HCT116 (cell line): ENCODE data around the gene METTL3. TPM values are rescaled to one million over a fixed set of nuclear protein-coding genes. Genes with fewer than 3 reads are reported as not detected.

Source experiments
- ATAC-seq: fragments of 200-7000 bp; cut with Tn5 transposase; 2 replicates; pipeline ENCODE4 v1.9.1; 2020; ENCODE audit warnings: mild to moderate bottlenecking, moderate library complexity
- BruUV-seq: library from RNA; stranded (reverse); fragments of 400-500 nt; replicated peaks from 2 replicates; lab custom pipeline; 2021; lab: Mats Ljungman, UMichigan
- CTCF ChIA-PET: fragments of 300-600 bp; sonication (Branson Sonifier 250); formaldehyde crosslinking; loops from one replicate; lab custom pipeline; 2021; ENCODE audit warnings: antibody characterized with exemption; lab: Charles Lee
- POLR2A ChIA-PET: fragments of 300-600, 350-600 bp; sonication (Branson Sonifier 250); formaldehyde crosslinking; loops from one replicate; lab custom pipeline; 2021; ENCODE audit warnings: antibody characterized with exemption; lab: Charles Lee
- RAD21 ChIA-PET, 2 experiments: fragments of 300-600 bp; sonication (Branson Sonifier 250); formaldehyde crosslinking; loops; one replicate each; lab custom pipeline; 2023; ENCODE audit warnings: low total read pairs in 2 of 2; ENCODE audit not compliant: uncharacterized antibody in 2 of 2, unreplicated experiment in 2 of 2, low non-redundant PET in 1 of 2; lab: Charles Lee
- DNase-seq: peaks from one replicate; pipeline ENCODE4 v3.0.0-alpha.2; 2010; ENCODE audit warnings: low read depth, low spot score
- H2AFZ ChIP-seq: fragments of 200-600 bp; shearing (Covaris generic), sonication (generic); 2 replicates; pipeline ENCODE4 v1.6.1; 2017; ENCODE audit warnings: low read depth, mixed run types, mixed read lengths, antibody characterized with exemption, low read length; ENCODE audit not compliant: poor library complexity, severe bottlenecking
- H3K27ac ChIP-seq: 2 replicates; pipeline ENCODE4 v1.5.1; 2012; ENCODE audit warnings: low read depth, low read length
- H3K27me3 ChIP-seq: fragments of 200-600 bp; sonication (generic); 2 replicates; pipeline ENCODE4 v1.6.1; 2016; ENCODE audit warnings: mixed run types, low read length, mixed read lengths; ENCODE audit not compliant: insufficient read depth
- H3K36me3 ChIP-seq, 2 experiments: fragments of 200-500 bp in 1 of 2; fragments of 200-600 bp in 1 of 2; sonication (Bioruptor generic) in 1 of 2; sonication (generic) in 1 of 2; 2 replicates each; pipeline versions ENCODE4 v1.5.1 to v1.6.1; 2014 to 2016; ENCODE audit warnings: low read length in 2 of 2, inconsistent platforms in 1 of 2, mixed read lengths in 1 of 2, mixed run types in 1 of 2; ENCODE audit not compliant: insufficient read depth in 2 of 2, control insufficient read depth in 1 of 2
- H3K4me1 ChIP-seq, 2 experiments: fragments of 200-600 bp in 1 of 2; sonication (generic) in 1 of 2; 2 replicates each; pipeline versions ENCODE4 v1.5.1 to v1.6.1; 2012 to 2017; ENCODE audit warnings: low read length in 2 of 2, inconsistent platforms in 1 of 2, mild to moderate bottlenecking in 1 of 2, mixed read lengths in 1 of 2, mixed run types in 1 of 2, moderate library complexity in 1 of 2; ENCODE audit not compliant: insufficient read depth in 2 of 2, control insufficient read depth in 1 of 2
- H3K4me2 ChIP-seq: fragments of 200-600 bp; sonication (generic); 2 replicates; pipeline ENCODE4 v1.6.1; 2017; ENCODE audit warnings: mixed run types, low read length, mixed read lengths
- H3K4me3 ChIP-seq, 2 experiments: fragments of 200-600 bp in 1 of 2; sonication (generic) in 1 of 2; replicated peaks in 1 of 2; 2 replicates each; pipeline ENCODE4 v1.5.1; 2011 to 2016; ENCODE audit warnings: low read length in 2 of 2, control low read depth in 1 of 2, low read depth in 1 of 2, mild to moderate bottlenecking in 1 of 2, mixed read lengths in 1 of 2, mixed run types in 1 of 2
- H3K79me2 ChIP-seq: fragments of 200-600 bp; sonication (generic); 2 replicates; pipeline ENCODE4 v1.6.1; 2017; ENCODE audit warnings: mild to moderate bottlenecking, mixed run types, low read length, moderate library complexity, mixed read lengths; ENCODE audit not compliant: insufficient read depth
- H3K9ac ChIP-seq: fragments of 200-600 bp; sonication (generic); 2 replicates; pipeline ENCODE4 v1.6.1; 2016; ENCODE audit warnings: low read length, mixed read lengths
- H3K9me2 ChIP-seq: fragments of 200-600 bp; sonication (generic), shearing (Covaris generic); 2 replicates; pipeline ENCODE4 v1.6.1; 2017; ENCODE audit warnings: mixed run types, mild to moderate bottlenecking, moderate library complexity; ENCODE audit not compliant: insufficient read depth
- H3K9me3 ChIP-seq, 2 experiments: fragments of 200-500 bp in 1 of 2; fragments of 200-600 bp in 1 of 2; sonication (Bioruptor generic) in 1 of 2; sonication (generic) in 1 of 2; 2 replicates each; pipeline ENCODE4 v1.6.1; 2014 to 2017; ENCODE audit warnings: low read length in 2 of 2, mixed read lengths in 2 of 2, inconsistent platforms in 1 of 2, low read depth in 1 of 2, mild to moderate bottlenecking in 1 of 2, mixed run types in 1 of 2, moderate library complexity in 1 of 2; ENCODE audit not compliant: control insufficient read depth in 1 of 2, insufficient read depth in 1 of 2
- H4K20me1 ChIP-seq: fragments of 200-600 bp; sonication (generic), shearing (Covaris generic); 2 replicates; pipeline ENCODE4 v1.6.1; 2017; ENCODE audit warnings: mixed run types, mild to moderate bottlenecking, moderate library complexity; ENCODE audit not compliant: insufficient read depth
- ATF3 ChIP-seq: IDR thresholded peaks from 2 replicates; pipeline ENCODE4 v1.6.1; 2012
- CEBPB ChIP-seq: IDR thresholded peaks from 2 replicates; pipeline ENCODE4 v1.6.1; 2012; ENCODE audit warnings: low read depth
- CTCF ChIP-seq, 3 experiments: fragments of 200-600 bp in 1 of 3; sonication (generic) in 1 of 3; IDR thresholded peaks in 2 of 3; conservative IDR thresholded peaks in 1 of 3; 2 replicates each; pipeline ENCODE4 v1.5.1; 2012 to 2017; ENCODE audit warnings: low read depth in 2 of 3, low read length in 2 of 3, antibody characterized with exemption in 1 of 3, borderline replicate concordance in 1 of 3, control low read depth in 1 of 3, mild to moderate bottlenecking in 1 of 3, mixed read lengths in 1 of 3, mixed run types in 1 of 3, moderate library complexity in 1 of 3; ENCODE audit not compliant: insufficient read depth in 1 of 3
- EZH2phosphoT487 ChIP-seq: fragments of 200-600 bp; IDR thresholded peaks from 2 replicates; pipeline ENCODE4 v1.6.1; 2018; ENCODE audit warnings: antibody characterized with exemption, borderline replicate concordance
- FOSL1 ChIP-seq: IDR thresholded peaks from 2 replicates; pipeline ENCODE4 v1.6.1; 2012; ENCODE audit warnings: low read depth
- JUND ChIP-seq: IDR thresholded peaks from 2 replicates; pipeline ENCODE4 v1.6.1; 2012
- MAX ChIP-seq: IDR thresholded peaks from 2 replicates; pipeline ENCODE4 v1.6.1; 2012
- SIN3A ChIP-seq: IDR thresholded peaks from 2 replicates; pipeline ENCODE4 v1.6.1; 2012; ENCODE audit warnings: low read depth
- SP1 ChIP-seq: IDR thresholded peaks from 2 replicates; pipeline ENCODE4 v1.6.1; 2012; ENCODE audit warnings: low read depth
- SRF ChIP-seq: IDR thresholded peaks from 2 replicates; pipeline ENCODE4 v1.6.1; 2012; ENCODE audit warnings: low read depth
- ZBTB33 ChIP-seq: IDR thresholded peaks from 2 replicates; pipeline ENCODE4 v1.6.1; 2011; ENCODE audit warnings: mild to moderate bottlenecking, low read length, moderate library complexity; ENCODE audit not compliant: insufficient replicate concordance; ENCODE audit errors: extremely low read depth
- intact Hi-C: fragments of 100-400 bp; cut with micrococcal nuclease; formaldehyde crosslinking; loops from 2 replicates; pipeline ENCODE4 v1.10.0; 2022
- total RNA-seq: library from RNA; stranded (reverse); gene quantifications from one replicate; pipeline ENCODE4 v1.2.1, GENCODE V29; 2021; ENCODE audit not compliant: unreplicated experiment

Gene METTL3
- total RNA-seq, 1 experiment from 2014 or later: 62.3 TPM

- CTCF ChIA-PET: no interaction called here
- no TSS peak for BruUV-seq
- Histone ChIP-seq H2AFZ (no peak overlapping the region), H3K27ac (no peak overlapping the region), H3K9ac (no peak overlapping the region), H3K4me3 (no peak overlapping the region), H3K79me2 (no peaks in the 10 kb centered on the region), H3K9me2 (no peaks in the 10 kb centered on the region), H3K27me3 (peaks cover 9% of the 10 kb centered on the region; the same call in 1 of the 2 replicates), H3K36me3 (no peaks in the 10 kb centered on the region), H4K20me1 (no peaks in the 10 kb centered on the region), H3K9me3 (no peaks in the 10 kb centered on the region), H3K4me1 (no peaks in the 10 kb centered on the region), H3K4me2 (no peak overlapping the region)
- no peak for ATAC-seq
- RAD21 ChIA-PET: no interaction called here
- TF ChIP-seq SP1 (no peak), SRF (no peak), SIN3A (no peak), EZH2phosphoT487 (no peak), ZBTB33 (no peak), JUND (no peak), ATF3 (no peak), CTCF (IDR thresholded peaks at IDR 0.05 in 2 of 3, conservative IDR thresholded peaks at IDR 0.05 in 1 of 3; ENCODE audit: borderline replicate concordance in 1 of 3, insufficient read depth in 1 of 3, low read depth in 2 of 3, low read length in 2 of 3) (no peak), FOSL1 (no peak), MAX (no peak), CEBPB (no peak)
- intact Hi-C loops: no loop called here
- no peak for DNase-seq
- POLR2A ChIA-PET: interaction anchor here (1.8 kb wide), 1 partner anchor 12 kb away, joined by 4 read pairs; the partner anchor contains the start of gene METTL3
Measured at GRCh38 chr14:21523203-21523602, 12.1 kb upstream of the METTL3 start.
